KBM-7 (cell line): ENCODE measurements around the gene SYNDIG1.

Experiments
- DNase-seq: peaks from one replicate; pipeline ENCODE4 v3.0.0-alpha.2; 2015
- in situ Hi-C: fragments of 300-500 bp; cut with MboI; formaldehyde crosslinking; loops from 2 replicates; pipeline ENCODE4 v1.14.3; 2020; ENCODE audit warnings: low sequenced_read_pairs, low pct_unique_long_range_greater_than_20kb, mixed read lengths

The SYNDIG1 gene

GRCh38 chr20:24542721-24543120, 73.3 kb downstream of the SYNDIG1 start:
- in situ Hi-C loops = no loop called here
- no peak for DNase-seq

DNA sequence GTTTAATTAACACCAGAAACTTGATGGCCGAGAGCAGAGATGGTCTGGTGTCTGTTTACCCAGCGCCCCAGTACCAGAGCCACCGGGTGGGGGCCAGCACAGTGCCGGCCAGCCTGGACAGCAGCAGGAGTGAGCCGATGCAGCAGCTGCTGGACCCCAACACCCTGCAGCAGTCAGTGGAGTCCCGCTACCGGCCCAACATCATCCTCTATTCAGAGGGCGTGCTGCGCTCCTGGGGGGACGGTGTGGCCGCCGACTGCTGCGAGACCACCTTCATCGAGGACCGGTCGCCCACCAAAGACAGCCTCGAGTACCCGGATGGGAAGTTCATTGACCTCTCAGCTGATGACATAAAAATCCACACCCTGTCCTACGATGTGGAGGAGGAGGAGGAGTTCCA, 73.7 kb downstream of the SYNDIG1 start:
- no peak for DNase-seq

DNA sequence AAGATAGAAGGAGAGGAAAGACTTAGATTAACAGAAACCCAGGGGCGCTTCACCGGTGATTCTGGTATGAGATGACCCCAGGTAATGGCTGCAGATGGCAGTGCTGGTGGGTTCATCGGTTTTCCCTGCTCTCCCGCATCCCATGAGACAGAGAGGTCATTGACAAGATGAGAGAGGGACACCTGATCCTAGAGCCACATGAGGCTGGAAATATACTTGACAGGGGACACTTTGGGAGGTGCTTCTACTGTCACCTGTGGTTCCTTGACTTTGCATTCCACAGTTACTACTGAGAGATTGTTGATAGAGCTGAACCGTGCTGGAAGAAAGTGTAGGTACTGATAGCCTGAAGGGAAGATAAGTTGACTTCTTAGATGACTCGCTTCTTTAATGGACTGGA, 74.3 kb downstream of the SYNDIG1 start:
- in situ Hi-C loops = no loop called here
- no peak for DNase-seq

More for the DNA sequence above, 73.7 kb downstream of the SYNDIG1 start:
- in situ Hi-C loops = no loop called here

- in situ Hi-C loops = no loop called here
- no peak for DNase-seq
These were observed 74.9 kb downstream of the SYNDIG1 start for GRCh38 chr20:24544371-24544770.

- DNase-seq = no peak
- in situ Hi-C loops = no loop called here
These were observed 75.7 kb downstream of the SYNDIG1 start for GRCh38 chr20:24545168-24545567.

- DNase-seq = no peak
- in situ Hi-C loops = no loop called here
These were observed 76.9 kb downstream of the SYNDIG1 start for GRCh38 chr20:24546232-24546892.

- DNase-seq = no peak
- in situ Hi-C loops = no loop called here
These were observed 78.5 kb downstream of the SYNDIG1 start for GRCh38 chr20:24547967-24548366.

DNA sequence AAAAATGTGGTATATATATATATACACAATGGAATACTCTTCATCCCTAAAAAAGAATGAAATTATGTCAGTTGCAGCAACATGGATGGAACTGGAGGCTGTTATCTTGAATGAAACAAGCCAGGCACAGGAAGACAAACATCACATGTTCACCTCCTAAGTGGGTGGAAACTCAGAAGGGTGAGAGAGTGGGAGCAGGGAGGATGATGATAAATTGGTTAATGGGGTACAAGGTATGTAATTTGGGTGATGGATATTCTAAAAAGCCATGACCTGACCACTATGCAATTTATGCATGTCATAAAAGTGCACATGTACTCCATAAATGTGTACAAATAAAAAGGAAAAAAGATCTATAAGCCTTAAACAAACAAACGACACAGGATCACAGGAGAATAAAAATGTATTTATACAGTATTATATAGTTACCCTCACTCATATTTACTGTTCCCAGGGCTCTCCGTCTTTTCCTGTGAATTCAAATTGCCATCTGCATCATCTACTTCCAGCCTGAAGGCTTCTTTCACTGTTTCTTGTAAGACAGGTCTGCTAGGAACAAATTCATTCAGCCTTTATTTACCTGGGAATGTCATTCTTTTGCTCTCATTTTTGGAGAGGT, 89.8 kb downstream of the SYNDIG1 start:
- no peak for DNase-seq
- in situ Hi-C loops = no loop called here

DNA sequence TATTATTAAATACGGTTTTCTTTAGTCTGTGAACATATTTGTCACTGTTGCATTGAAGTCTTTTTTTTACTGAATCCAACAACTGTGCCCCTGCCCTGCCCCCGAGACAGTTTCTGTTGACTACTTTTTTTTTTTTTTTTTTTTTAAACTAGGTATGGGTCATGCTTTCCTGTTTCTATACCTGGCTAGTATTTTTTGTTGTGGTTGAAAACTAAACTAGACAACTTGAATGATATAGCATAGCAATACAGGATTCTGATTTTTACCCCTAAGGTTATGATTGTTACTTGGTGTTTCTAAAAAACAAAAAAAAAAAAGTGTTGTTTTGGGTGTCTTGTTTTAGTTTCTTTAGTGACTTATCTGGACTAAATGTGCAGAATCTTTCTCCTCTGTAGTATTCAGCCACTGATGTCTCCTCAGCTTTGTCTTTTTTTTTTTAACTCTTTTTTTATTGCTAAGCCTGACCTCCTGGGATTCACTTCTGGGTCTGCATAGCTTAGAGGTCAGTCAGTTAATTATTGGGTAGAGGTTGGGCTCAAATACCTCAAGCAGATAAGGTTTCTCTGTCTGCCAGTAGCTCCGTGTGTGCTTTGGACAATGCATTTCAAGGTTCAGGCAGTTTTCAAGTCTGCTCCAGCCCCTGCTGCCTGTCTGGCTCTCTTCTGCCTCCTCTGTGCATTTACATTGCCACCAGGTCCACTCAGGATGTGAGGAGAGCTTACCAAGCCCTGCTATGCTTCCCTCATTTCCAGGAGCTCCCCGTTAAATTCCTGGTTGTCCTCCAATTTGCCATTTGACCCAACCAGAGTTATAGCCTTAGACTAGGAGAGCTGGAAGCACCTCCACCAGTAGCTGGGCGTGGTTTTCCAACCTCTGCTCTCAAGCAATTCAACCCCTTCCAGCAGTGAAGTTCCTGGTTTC, 91.4 kb downstream of the SYNDIG1 start:
- DNase-seq = no peak
- in situ Hi-C loops = no loop called here

- in situ Hi-C loops = no loop called here
- no peak for DNase-seq
These were observed 96.5 kb downstream of the SYNDIG1 start for GRCh38 chr20:24565835-24566351.

DNA sequence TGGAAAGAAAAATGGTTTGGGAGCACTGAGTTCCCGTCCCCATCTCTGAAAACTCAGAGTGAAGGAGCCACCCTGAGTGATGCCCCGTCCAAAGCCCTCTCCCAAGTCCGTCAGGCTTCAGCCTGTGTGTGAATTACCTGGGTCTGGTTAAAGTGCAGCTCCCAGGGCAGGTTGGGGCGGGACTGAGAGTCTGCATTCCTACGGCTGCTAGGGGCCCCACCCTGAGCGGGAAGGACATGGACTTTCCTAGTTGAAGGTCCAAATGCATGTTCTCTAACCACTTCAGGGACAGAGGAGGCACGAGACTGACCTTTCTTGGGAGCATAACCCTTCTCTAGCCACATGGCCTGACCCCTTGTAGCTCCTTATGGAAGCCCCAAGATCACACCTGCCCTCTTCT, 97.2 kb downstream of the SYNDIG1 start:
- in situ Hi-C loops = no loop called here
- DNase-seq = no peak

- in situ Hi-C loops = no loop called here
- no peak for DNase-seq
These were observed 98.1 kb downstream of the SYNDIG1 start for GRCh38 chr20:24567508-24567907.

DNA sequence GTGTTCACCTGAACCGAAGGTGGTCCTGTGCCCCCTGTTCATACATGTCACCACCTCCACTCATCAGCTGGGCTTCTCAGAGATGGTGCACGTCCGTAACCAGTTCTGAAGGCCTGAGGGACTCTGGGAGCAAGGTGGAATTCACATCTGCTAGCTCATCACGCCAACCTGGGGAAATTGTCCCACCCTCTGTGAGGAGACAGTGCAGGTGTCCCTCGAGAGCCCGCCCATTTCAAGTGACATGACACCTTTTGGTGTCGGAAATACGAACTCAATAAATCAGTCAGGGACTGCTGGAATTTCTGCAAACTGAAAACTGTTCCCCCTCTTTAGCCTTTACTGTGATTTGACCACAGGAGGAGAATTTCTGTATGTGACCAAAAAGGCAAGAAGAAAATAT, 99.4 kb downstream of the SYNDIG1 start:
- in situ Hi-C loops = no loop called here
- no peak for DNase-seq

DNA sequence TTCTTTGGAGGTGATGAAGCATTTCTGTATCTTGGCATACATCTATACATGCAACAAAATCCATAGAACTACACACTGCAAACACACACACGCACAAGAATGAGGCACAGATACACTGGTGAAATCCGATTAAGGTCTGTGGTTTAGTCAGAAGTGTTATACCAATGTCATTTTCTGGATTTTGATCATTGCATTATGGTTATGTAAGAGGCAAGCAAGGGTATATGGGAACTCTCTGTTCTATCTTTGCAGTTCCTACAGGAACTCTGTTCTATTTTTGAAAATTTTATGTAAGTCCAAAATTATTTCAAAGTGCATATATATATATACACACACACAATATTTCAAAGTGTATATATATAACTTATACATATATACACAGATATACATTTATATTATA, 101.7 kb downstream of the SYNDIG1 start:
- DNase-seq = no peak
- in situ Hi-C loops = no loop called here

DNA sequence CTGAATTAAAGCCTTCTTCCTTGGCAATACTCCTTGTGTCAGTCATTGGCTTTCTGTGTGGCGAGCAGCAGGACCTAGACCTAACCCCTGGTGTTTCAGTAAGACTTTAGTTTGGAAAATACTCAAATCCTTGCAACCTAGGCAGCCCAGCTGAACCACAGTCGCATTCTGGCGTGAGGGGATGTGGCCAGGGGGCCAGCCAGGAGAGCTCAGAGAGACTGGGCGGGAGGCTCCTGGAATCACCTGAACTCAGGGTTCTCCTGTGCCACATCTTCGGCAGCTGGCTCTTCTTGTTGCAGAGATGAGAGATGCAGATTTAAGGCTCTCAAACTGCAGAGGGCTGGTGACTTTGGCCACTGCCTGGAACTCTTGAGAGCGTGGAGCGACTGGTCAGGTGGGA, 102.7 kb downstream of the SYNDIG1 start:
- in situ Hi-C loops = no loop called here
- no peak for DNase-seq

DNA sequence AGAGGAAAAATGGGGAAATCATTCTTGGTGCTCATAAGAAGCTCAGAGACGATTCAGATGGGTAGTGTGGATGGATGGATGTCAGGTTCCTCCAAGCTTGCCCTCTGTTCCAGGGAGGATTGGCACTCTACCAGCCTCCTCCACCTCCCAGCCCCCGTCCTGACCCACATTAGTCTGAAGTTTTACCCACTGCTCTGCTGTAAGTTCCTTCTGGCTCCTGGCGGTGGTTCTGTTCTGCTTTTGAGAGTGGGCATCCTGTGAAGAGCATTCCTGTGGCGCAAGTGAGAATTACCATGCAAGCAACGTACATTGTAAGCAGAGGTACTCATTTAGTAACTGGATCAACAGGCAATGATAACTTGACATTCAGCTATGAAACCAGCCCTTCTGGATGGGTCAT, 103.4 kb downstream of the SYNDIG1 start:
- in situ Hi-C loops = no loop called here
- DNase-seq = no peak

DNA sequence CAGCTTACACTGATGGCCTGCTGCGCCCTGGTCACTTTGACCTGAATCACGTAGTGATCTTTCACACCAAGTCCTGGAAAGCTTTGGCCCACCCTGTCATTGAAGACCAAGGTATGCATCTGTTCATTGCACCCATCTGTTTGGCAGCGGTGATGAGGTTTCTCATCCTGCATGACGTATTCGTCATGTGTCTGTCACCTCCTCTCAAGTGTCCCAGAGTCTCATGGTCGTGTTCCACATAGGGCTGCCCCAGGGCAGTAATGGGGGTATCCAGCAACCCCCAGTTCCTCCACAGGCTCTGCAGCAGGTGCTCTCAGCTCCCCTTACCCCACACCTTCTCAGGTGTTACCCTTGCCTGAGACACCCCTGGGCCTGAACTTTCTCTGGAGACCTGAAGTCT, 104.1 kb downstream of the SYNDIG1 start:
- DNase-seq = no peak
- in situ Hi-C loops = no loop called here

DNA sequence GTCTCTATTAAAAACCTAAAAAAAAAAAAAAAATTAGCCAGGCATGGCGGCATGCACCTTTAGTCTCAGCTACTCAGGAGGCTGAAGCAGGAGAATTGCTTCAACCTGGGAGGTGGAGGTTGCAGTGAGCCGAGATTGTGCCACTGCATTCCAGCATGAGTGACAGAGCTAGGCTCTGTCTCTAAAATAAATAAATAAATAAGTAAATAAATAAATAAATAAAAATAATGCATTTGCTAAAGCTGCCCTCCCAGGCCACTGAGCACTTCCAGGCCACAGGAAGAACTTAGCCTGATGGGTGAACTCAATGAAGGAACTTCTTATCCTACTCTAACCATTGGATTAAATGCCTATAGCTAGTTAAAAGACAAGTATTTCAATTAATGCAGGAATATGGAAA, 104.9 kb downstream of the SYNDIG1 start:
- in situ Hi-C loops = no loop called here
- DNase-seq = no peak

DNA sequence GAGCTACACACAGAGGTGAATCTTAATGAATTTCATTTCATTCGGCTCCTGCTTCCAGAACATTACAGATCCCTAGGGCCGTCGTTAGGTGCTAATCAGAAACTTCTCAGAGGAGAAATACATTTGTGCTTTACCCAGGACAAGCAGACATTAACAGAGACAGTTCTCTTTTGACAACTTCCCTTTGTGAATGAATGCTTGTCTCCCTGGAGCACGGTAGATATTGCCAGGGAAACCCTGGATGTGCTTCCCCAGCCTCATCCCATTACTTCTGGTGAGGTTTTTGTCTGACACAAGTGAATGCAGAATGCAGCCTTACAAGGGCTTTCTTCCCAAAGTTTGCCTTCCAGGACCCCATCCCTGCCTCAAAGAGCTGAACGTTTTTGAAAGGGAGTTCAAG, 105.4 kb downstream of the SYNDIG1 start:
- in situ Hi-C loops = no loop called here
- no peak for DNase-seq

GRCh38 chr20:24575811-24576210, 106.4 kb downstream of the SYNDIG1 start:
- no peak for DNase-seq
- in situ Hi-C loops = no loop called here
